Loucy (cell line): ENCODE measurements around the gene UPF1.

Source experiments
- CTCF ChIP-seq: fragments of 200-600 bp; sonication (generic); conservative IDR thresholded peaks from 2 replicates; pipeline ENCODE4 v1.5.1; 2014; ENCODE audit warnings: mild to moderate bottlenecking, antibody characterized with exemption, low read length
- EZH2phosphoT487 ChIP-seq: fragments of 200-600 bp; IDR thresholded peaks from 2 replicates; pipeline ENCODE4 v1.6.1; 2018; ENCODE audit warnings: antibody characterized with exemption, mild to moderate bottlenecking, moderate library complexity, borderline replicate concordance

GRCh38 chr19:18878858-18879578 lies 47.3 kb downstream of the UPF1 start:
- no peak for TF ChIP-seq CTCF
- TF ChIP-seq EZH2phosphoT487: no peak
